ENCODE data around the gene RRP1. TPM values are rescaled to one million over a fixed set of nuclear protein-coding genes. Genes with fewer than 3 reads are reported as not detected.

RRP1 gene
- total and polyA plus RNA-seq, 5 donors from 2014 or later = 12.1 to 24.1 (median 14.8) TPM

DNA sequence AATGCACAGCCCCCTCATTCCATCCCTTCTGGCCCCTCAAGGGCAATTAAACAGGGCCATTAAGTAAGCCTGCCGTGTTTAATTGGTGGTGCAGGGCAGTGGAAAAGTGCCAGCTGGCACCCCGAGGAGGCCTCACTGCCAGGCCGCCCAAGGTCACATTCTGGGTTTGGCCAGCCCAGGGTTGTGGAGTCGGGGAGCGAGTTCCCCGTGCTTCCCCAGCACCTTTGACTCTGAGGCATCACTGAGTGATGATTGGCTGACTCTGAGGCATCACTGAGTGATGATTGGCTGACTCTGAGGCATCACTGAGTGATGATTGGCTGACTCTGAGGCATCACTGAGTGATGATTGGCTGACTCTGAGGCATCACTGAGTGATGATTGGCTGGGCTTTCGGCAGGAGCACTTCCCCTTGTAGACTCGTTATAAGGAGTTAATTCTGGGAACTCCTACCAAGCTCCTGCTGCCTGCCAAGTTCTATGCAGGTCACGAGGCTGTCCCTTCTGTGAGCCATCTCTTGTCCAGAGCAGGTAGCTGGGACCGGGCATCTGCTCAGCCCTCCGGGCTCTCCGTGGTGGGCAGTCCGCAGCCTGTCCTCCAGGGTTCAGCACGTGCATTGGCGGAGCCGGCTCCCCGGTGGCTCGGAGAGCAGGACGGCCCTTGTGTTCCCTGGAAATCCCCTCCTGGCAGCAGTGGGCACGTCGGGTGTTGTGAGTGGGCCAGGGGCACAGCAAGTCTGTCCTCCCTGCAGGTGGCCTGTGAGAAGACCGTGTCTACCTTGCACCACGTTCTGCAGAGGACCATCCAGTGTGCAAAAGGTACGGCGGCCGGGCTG lies 34.2 kb upstream of the RRP1 start:
- Histone ChIP-seq H3K4me1 (ENCODE audit: control insufficient read depth, insufficient read depth, low read length, poor library complexity, severe bottlenecking) (no peaks in the 10 kb centered on the region), H3K27ac (ENCODE audit: insufficient read depth, low read length, poor library complexity, severe bottlenecking) (no peak overlapping the region), H3K36me3 (ENCODE audit: control insufficient read depth, insufficient read depth, low read length) (peaks cover 49% of the 10 kb centered on the region), H3K4me3 (ENCODE audit: low read depth, low read length) (no peak overlapping the region), H3K9me3 (ENCODE audit: control insufficient read depth in 2 of 2, low read length in 2 of 2) (no peaks in the 10 kb centered on the region), H3K27me3 (ENCODE audit: control insufficient read depth, insufficient read depth, low read length) (no peaks in the 10 kb centered on the region)
- DNase-seq = no peak
- no peaks in the 10 kb centered on the region for H3K9me3 Mint-ChIP-seq
- peaks cover 17% of the 10 kb centered on the region for H3K36me3 Mint-ChIP-seq
- H3K4me1 Mint-ChIP-seq = no peaks in the 10 kb centered on the region
- no peak overlapping the region for H3K4me3 Mint-ChIP-seq
- H3K27me3 Mint-ChIP-seq = no peaks in the 10 kb centered on the region
- ATAC-seq (ENCODE audit: low read depth in 2 of 2) = no peak
- peak overlapping the region in 1 of 3 donors; percentile 69 for H3K27ac Mint-ChIP-seq

DNA sequence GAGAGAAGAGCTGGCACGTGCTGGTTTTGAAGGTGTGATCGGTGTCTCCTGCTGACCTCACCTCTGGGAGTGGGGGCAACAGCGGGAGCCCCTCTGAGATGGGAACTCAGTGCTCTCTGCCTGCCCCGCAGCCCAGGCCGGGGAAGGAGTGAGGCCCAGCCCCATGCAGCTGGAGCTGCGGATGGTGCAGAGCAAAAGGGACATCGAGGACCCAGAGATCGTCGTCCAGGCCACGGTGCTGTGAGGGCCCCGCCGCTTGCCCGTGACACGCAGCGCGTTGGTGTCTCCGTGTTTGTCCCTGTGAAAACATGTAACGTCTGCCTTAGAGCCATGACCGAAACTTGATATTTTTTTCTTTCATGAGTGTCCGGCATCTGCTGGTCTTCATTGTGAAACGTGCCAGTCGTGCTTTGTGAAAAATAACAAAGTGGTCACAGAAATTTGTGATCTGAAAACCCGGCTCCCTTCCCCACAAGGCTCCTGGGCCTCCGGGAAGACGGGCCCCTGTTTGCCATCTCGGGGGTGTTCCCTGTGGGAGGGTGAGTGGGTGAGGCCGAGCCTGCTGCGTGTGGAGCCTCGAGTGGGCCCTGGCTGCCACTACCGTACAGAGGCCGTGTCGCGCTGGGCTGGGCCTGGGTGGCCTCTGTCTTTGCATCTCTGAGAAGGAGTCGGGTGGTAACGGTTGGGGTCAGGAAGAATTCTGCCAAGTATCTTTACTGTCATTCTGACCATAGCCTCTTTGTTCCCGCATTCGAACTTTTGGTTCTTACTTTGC lies 33.4 kb upstream of the RRP1 start:
- no peak for ATAC-seq (ENCODE audit: low read depth in 2 of 2)
- no peak overlapping the region for H3K4me3 ChIP-seq (ENCODE audit: low read depth, low read length)
- DNase-seq = no peak
- H3K4me1 Mint-ChIP-seq = no peaks in the 10 kb centered on the region
- peak overlapping the region in 2 of 3 donors; percentile 28 to 69 for H3K27ac Mint-ChIP-seq
- H3K4me1 ChIP-seq (ENCODE audit: control insufficient read depth, insufficient read depth, low read length, poor library complexity, severe bottlenecking) = no peaks in the 10 kb centered on the region
- H3K9me3 Mint-ChIP-seq = no peaks in the 10 kb centered on the region
- H3K27me3 ChIP-seq (ENCODE audit: control insufficient read depth, insufficient read depth, low read length) = no peaks in the 10 kb centered on the region
- peaks cover 44% of the 10 kb centered on the region for H3K36me3 ChIP-seq (ENCODE audit: control insufficient read depth, insufficient read depth, low read length)
- peaks cover 11% of the 10 kb centered on the region for H3K36me3 Mint-ChIP-seq
- H3K4me3 Mint-ChIP-seq = no peak overlapping the region
- no peak overlapping the region for H3K27ac ChIP-seq (ENCODE audit: insufficient read depth, low read length, poor library complexity, severe bottlenecking)
- H3K9me3 ChIP-seq (ENCODE audit: control insufficient read depth in 2 of 2, low read length in 2 of 2) = no peaks in the 10 kb centered on the region
- no peaks in the 10 kb centered on the region for H3K27me3 Mint-ChIP-seq

- Histone ChIP-seq H3K4me3 (ENCODE audit: low read depth, low read length) (no peak overlapping the region), H3K36me3 (ENCODE audit: control insufficient read depth, insufficient read depth, low read length) (peaks cover 40% of the 10 kb centered on the region), H3K27ac (ENCODE audit: insufficient read depth, low read length, poor library complexity, severe bottlenecking) (no peak overlapping the region), H3K4me1 (ENCODE audit: control insufficient read depth, insufficient read depth, low read length, poor library complexity, severe bottlenecking) (no peaks in the 10 kb centered on the region), H3K27me3 (ENCODE audit: control insufficient read depth, insufficient read depth, low read length) (no peaks in the 10 kb centered on the region), H3K9me3 (ENCODE audit: control insufficient read depth in 2 of 2, low read length in 2 of 2) (no peaks in the 10 kb centered on the region)
- Mint-ChIP-seq H3K4me1 (no peaks in the 10 kb centered on the region), H3K27ac (no peak overlapping the region), H3K36me3 (peaks cover 11% of the 10 kb centered on the region), H3K27me3 (no peaks in the 10 kb centered on the region), H3K4me3 (no peak overlapping the region), H3K9me3 (no peaks in the 10 kb centered on the region)
- DNase-seq (no peak), ATAC-seq (ENCODE audit: low read depth in 2 of 2) (no peak)
These were observed 31.8 kb upstream of the RRP1 start for GRCh38 chr21:43757601-43758000.

DNA sequence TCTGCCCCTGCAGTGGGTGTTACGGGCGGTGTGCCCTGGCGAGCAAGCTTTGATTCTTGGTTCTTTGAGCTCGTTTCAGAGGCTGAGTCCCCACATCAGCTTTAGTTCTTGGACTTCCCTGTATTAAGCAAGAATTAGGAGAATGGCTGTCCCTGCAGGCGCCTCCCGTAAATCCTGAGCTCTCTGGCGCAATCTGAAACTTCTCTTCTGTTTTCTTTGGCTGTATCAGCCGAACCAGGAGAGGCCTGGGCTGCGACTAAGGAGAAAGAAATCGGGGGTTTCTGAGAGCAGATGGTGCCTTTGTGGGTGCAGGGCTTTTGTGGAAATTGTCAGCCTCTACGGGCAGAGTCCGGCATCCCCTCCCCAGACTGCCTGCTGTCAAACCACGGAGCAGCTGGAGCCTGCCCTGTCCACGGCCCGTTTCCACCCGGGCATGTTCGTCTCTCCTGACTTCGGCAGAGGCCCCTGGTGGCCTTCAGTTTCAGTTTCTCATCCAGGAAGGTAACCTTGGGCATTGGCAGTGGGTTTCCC lies 31.2 kb upstream of the RRP1 start:
- Mint-ChIP-seq H3K4me3 (peak overlapping the region in 1 of 4 donors; percentile 10), H3K36me3 (peaks cover 14% of the 10 kb centered on the region), H3K9me3 (no peaks in the 10 kb centered on the region), H3K27me3 (no peaks in the 10 kb centered on the region), H3K4me1 (no peaks in the 10 kb centered on the region), H3K27ac (no peak overlapping the region)
- Histone ChIP-seq H3K36me3 (ENCODE audit: control insufficient read depth, insufficient read depth, low read length) (peaks cover 35% of the 10 kb centered on the region), H3K27me3 (ENCODE audit: control insufficient read depth, insufficient read depth, low read length) (no peaks in the 10 kb centered on the region), H3K27ac (ENCODE audit: insufficient read depth, low read length, poor library complexity, severe bottlenecking) (no peak overlapping the region), H3K9me3 (ENCODE audit: control insufficient read depth in 2 of 2, low read length in 2 of 2) (no peaks in the 10 kb centered on the region), H3K4me1 (ENCODE audit: control insufficient read depth, insufficient read depth, low read length, poor library complexity, severe bottlenecking) (no peaks in the 10 kb centered on the region), H3K4me3 (ENCODE audit: low read depth, low read length) (no peak overlapping the region)
- ATAC-seq (ENCODE audit: low read depth in 2 of 2) (no peak), DNase-seq (no peak)

DNA sequence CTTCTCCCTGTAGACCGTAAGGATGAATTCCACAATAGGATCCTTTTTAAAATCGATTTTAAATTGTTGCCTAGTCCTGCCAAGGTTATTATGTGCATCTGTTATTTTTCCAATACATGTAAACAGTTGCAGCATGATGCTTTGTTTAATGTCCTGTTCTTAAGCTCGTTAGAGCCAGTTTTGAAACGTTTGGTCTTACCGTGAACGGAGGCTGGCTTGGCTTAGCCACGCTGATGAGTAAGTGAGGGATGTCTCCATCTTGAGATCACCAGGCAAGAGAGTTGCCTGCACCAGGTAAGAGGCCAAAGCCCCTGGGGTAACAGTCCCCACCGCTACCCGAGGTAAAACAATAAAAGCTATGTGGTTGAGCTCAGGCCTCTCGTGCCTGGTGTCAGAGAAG lies 30.6 kb upstream of the RRP1 start:
- no peak for DNase-seq
- no peak overlapping the region for H3K27ac Mint-ChIP-seq
- no peaks in the 10 kb centered on the region for H3K9me3 ChIP-seq (ENCODE audit: control insufficient read depth in 2 of 2, low read length in 2 of 2)
- H3K9me3 Mint-ChIP-seq = no peaks in the 10 kb centered on the region
- H3K4me3 ChIP-seq (ENCODE audit: low read depth, low read length) = no peak overlapping the region
- ATAC-seq (ENCODE audit: low read depth in 2 of 2) = no peak
- peaks cover 29% of the 10 kb centered on the region for H3K36me3 ChIP-seq (ENCODE audit: control insufficient read depth, insufficient read depth, low read length)
- no peaks in the 10 kb centered on the region for H3K4me1 ChIP-seq (ENCODE audit: control insufficient read depth, insufficient read depth, low read length, poor library complexity, severe bottlenecking)
- no peaks in the 10 kb centered on the region for H3K4me1 Mint-ChIP-seq
- H3K36me3 Mint-ChIP-seq = peaks cover 13% of the 10 kb centered on the region
- no peaks in the 10 kb centered on the region for H3K27me3 Mint-ChIP-seq
- H3K4me3 Mint-ChIP-seq = no peak overlapping the region
- H3K27ac ChIP-seq (ENCODE audit: insufficient read depth, low read length, poor library complexity, severe bottlenecking) = no peak overlapping the region
- no peaks in the 10 kb centered on the region for H3K27me3 ChIP-seq (ENCODE audit: control insufficient read depth, insufficient read depth, low read length)

DNA sequence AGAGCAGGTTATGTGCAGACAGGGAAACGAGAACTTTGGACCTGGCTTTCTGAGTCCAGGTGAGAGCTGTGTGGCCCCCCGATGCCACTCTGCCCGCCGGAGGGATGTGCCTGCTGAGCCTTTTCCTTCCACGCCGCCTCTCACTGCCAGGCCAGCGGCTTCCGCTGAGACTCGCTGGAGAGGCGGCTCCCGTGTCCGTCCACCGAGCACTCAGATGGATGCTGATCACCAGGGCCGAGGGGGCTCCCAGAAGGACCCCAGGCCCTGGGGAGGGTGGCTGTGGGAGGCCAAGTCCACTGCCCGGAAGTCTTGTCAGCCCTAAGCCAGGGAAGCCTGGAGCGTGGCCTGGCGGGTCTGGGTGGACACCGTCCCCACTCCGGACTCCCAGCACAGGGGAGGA lies 29.7 kb upstream of the RRP1 start:
- Mint-ChIP-seq H3K4me3 (no peak overlapping the region), H3K27ac (no peak overlapping the region), H3K36me3 (peaks cover 8% of the 10 kb centered on the region), H3K27me3 (no peaks in the 10 kb centered on the region), H3K9me3 (no peaks in the 10 kb centered on the region), H3K4me1 (no peaks in the 10 kb centered on the region)
- DNase-seq = no peak
- Histone ChIP-seq H3K27me3 (ENCODE audit: control insufficient read depth, insufficient read depth, low read length) (no peaks in the 10 kb centered on the region), H3K27ac (ENCODE audit: insufficient read depth, low read length, poor library complexity, severe bottlenecking) (no peak overlapping the region), H3K4me1 (ENCODE audit: control insufficient read depth, insufficient read depth, low read length, poor library complexity, severe bottlenecking) (no peaks in the 10 kb centered on the region), H3K9me3 (ENCODE audit: control insufficient read depth in 2 of 2, low read length in 2 of 2) (no peaks in the 10 kb centered on the region), H3K4me3 (ENCODE audit: low read depth, low read length) (no peak overlapping the region), H3K36me3 (ENCODE audit: control insufficient read depth, insufficient read depth, low read length) (peaks cover 23% of the 10 kb centered on the region)
- no peak for ATAC-seq (ENCODE audit: low read depth in 2 of 2)

GRCh38 chr21:43760391-43760958 lies 28.9 kb upstream of the RRP1 start:
- no peak overlapping the region for H3K27ac Mint-ChIP-seq
- H3K4me1 ChIP-seq (ENCODE audit: control insufficient read depth, insufficient read depth, low read length, poor library complexity, severe bottlenecking) = no peaks in the 10 kb centered on the region
- H3K4me3 Mint-ChIP-seq = no peak overlapping the region

More at GRCh38 chr21:43760391-43760958, 28.9 kb upstream of the RRP1 start:
- no peaks in the 10 kb centered on the region for H3K9me3 Mint-ChIP-seq
- no peaks in the 10 kb centered on the region for H3K4me1 Mint-ChIP-seq
- DNase-seq = no peak
- peaks cover 8% of the 10 kb centered on the region for H3K36me3 Mint-ChIP-seq
- H3K4me3 ChIP-seq (ENCODE audit: low read depth, low read length) = no peak overlapping the region
- no peaks in the 10 kb centered on the region for H3K9me3 ChIP-seq (ENCODE audit: control insufficient read depth in 2 of 2, low read length in 2 of 2)
- peaks cover 17% of the 10 kb centered on the region for H3K36me3 ChIP-seq (ENCODE audit: control insufficient read depth, insufficient read depth, low read length)
- no peaks in the 10 kb centered on the region for H3K27me3 ChIP-seq (ENCODE audit: control insufficient read depth, insufficient read depth, low read length)
- no peaks in the 10 kb centered on the region for H3K27me3 Mint-ChIP-seq
- H3K27ac ChIP-seq (ENCODE audit: insufficient read depth, low read length, poor library complexity, severe bottlenecking) = no peak overlapping the region
- ATAC-seq (ENCODE audit: low read depth in 2 of 2) = no peak

Measured in CD4-positive, CD25-positive, alpha-beta regulatory T cell (primary cell).